SK-N-MC (cell line): ENCODE results near the gene CHCHD5.

Experiments used
- EZH2 ChIP-seq: fragments of 200-600 bp; sonication (generic); IDR thresholded peaks from one replicate; pipeline ENCODE4 v1.6.1; 2017; ENCODE audit warnings: antibody characterized with exemption
- FOXP2 ChIP-seq: optimal IDR thresholded peaks from 2 replicates; pipeline ENCODE3; 2011; ENCODE audit warnings: mild to moderate bottlenecking, moderate library complexity; ENCODE audit not compliant: insufficient read depth; ENCODE audit errors: extremely low read length, control extremely low read depth
- POLR2AphosphoS5 ChIP-seq: IDR thresholded peaks from 2 replicates; pipeline ENCODE4 v1.6.1; 2012; ENCODE audit warnings: mild to moderate bottlenecking, low read depth, low read length, borderline replicate concordance

DNA sequence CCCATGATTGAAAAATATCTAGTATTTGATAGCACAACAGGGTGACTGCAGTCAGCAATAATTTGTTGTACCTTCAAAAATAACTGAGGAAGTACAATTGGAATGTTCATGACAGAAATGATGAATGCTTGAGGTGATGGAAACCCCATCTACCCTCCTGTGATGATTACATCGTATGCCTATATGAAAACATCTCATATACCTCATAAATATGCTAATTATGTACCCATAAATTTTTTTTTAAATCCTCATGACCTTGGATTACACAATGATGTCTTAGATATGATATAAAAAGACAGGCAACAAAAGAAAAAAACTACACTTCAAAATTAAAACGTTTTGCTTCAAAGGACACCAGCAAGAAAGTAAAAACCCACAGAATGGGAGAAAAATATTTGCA lies 43.5 kb upstream of the CHCHD5 start:
- no peak for TF ChIP-seq EZH2
- no peak for TF ChIP-seq POLR2AphosphoS5
- no peak for TF ChIP-seq FOXP2
